ENCODE data around the gene CCL26. TPM values are rescaled to one million over a fixed set of nuclear protein-coding genes. Genes with fewer than 3 reads are reported as not detected.

CCL26 gene
- total and polyA plus RNA-seq, 2 of the 13 experiments (the other 11 are each of a cell fraction or from before 2014, with no cell fraction given): 0.16 TPM; not detected in 1

GRCh38 chr7:75738975-75739795, 32.8 kb downstream of the CCL26 start (continued):
- TF ChIP-seq YY1 (IDR thresholded peaks at IDR 0.05; ENCODE audit: insufficient read depth, insufficient replicate concordance, low read depth, low read length) (no peak), PBX3 (CRISPR knock-in tag; IDR thresholded peaks at IDR 0.05; ENCODE audit: borderline replicate concordance) (peak; percentile 52; the same call in 1 of the 2 replicates), MYC (CRISPR knock-in tag; IDR thresholded peaks at IDR 0.05; ENCODE audit: borderline replicate concordance) (peak; percentile 49; the same call in 1 of the 2 replicates), ZNF138 (CRISPR knock-in tag; IDR thresholded peaks at IDR 0.05; ENCODE audit: low read depth) (no peak), ZNF274 (CRISPR knock-in tag; IDR thresholded peaks at IDR 0.05) (no peak), TAF15 (IDR thresholded peaks at IDR 0.05; ENCODE audit: low read depth, low read length, poor library complexity, severe bottlenecking) (no peak), RARA (CRISPR knock-in tag; IDR thresholded peaks at IDR 0.05) (peak; percentile 35; the same call in 1 of the 2 replicates), HDAC1 (CRISPR knock-in tag; IDR thresholded peaks at IDR 0.05) (peak; percentile 67), MTF1 (CRISPR knock-in tag; IDR thresholded peaks at IDR 0.05) (no peak), YEATS4 (CRISPR knock-in tag; IDR thresholded peaks at IDR 0.05; ENCODE audit: borderline replicate concordance) (peak; percentile 14; the same call in 1 of the 2 replicates), TMF1 (CRISPR knock-in tag; IDR thresholded peaks at IDR 0.05; ENCODE audit: low read depth) (0 out of 2 replicates have a peak, but pooled peaks have one; percentile 50), ZNF616 (CRISPR knock-in tag; IDR thresholded peaks at IDR 0.05; ENCODE audit: low read depth) (no peak), HNRNPUL1 (IDR thresholded peaks at IDR 0.05; ENCODE audit: low read depth, low read length) (no peak), SP5 (CRISPR knock-in tag; IDR thresholded peaks at IDR 0.05; ENCODE audit: borderline replicate concordance, low read depth) (peak; percentile 74)
- TF ChIP-seq, protein P1, sequence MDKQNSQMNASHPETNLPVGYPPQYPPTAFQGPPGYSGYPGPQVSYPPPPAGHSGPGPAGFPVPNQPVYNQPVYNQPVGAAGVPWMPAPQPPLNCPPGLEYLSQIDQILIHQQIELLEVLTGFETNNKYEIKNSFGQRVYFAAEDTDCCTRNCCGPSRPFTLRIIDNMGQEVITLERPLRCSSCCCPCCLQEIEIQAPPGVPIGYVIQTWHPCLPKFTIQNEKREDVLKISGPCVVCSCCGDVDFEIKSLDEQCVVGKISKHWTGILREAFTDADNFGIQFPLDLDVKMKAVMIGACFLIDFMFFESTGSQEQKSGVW (CRISPR knock-in tag; IDR thresholded peaks at IDR 0.05; ENCODE audit: borderline replicate concordance): no peak
- TF ChIP-seq, protein P2, sequence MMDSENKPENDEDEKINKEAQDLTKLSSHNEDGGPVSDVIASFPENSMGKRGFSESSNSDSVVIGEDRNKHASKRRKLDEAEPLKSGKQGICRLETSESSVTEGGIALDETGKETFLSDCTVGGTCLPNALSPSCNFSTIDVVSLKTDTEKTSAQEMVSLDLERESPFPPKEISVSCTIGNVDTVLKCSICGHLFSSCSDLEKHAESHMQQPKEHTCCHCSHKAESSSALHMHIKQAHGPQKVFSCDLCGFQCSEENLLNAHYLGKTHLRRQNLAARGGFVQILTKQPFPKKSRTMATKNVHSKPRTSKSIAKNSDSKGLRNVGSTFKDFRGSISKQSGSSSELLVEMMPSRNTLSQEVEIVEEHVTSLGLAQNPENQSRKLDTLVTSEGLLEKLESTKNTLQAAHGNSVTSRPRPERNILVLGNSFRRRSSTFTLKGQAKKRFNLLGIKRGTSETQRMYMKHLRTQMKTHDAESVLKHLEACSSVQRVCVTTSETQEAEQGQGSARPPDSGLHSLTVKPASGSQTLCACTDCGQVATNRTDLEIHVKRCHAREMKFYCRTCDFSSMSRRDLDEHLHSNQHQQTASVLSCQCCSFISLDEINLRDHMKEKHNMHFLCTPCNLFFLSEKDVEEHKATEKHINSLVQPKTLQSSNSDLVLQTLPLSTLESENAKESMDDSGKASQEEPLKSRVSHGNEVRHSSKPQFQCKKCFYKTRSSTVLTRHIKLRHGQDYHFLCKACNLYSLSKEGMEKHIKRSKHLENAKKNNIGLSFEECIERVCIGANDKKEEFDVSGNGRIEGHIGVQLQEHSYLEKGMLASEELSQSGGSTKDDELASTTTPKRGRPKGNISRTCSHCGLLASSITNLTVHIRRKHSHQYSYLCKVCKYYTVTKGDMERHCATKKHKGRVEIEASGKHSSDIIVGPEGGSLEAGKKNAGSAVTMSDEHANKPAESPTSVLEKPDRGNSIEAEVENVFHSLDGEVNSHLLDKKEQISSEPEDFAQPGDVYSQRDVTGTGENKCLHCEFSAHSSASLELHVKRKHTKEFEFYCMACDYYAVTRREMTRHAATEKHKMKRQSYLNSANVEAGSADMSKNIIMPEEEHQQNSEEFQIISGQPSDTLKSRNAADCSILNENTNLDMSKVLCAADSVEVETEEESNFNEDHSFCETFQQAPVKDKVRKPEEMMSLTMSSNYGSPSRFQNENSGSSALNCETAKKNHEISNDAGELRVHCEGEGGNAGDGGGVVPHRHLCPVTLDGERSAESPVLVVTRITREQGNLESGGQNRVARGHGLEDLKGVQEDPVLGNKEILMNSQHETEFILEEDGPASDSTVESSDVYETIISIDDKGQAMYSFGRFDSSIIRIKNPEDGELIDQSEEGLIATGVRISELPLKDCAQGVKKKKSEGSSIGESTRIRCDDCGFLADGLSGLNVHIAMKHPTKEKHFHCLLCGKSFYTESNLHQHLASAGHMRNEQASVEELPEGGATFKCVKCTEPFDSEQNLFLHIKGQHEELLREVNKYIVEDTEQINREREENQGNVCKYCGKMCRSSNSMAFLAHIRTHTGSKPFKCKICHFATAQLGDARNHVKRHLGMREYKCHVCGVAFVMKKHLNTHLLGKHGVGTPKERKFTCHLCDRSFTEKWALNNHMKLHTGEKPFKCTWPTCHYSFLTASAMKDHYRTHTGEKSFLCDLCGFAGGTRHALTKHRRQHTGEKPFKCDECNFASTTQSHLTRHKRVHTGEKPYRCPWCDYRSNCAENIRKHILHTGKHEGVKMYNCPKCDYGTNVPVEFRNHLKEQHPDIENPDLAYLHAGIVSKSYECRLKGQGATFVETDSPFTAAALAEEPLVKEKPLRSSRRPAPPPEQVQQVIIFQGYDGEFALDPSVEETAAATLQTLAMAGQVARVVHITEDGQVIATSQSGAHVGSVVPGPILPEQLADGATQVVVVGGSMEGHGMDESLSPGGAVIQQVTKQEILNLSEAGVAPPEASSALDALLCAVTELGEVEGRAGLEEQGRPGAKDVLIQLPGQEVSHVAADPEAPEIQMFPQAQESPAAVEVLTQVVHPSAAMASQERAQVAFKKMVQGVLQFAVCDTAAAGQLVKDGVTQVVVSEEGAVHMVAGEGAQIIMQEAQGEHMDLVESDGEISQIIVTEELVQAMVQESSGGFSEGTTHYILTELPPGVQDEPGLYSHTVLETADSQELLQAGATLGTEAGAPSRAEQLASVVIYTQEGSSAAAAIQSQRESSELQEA (CRISPR knock-in tag; IDR thresholded peaks at IDR 0.05; ENCODE audit: not compliant biosample characterization): no peak
- TF ChIP-seq, protein P3, sequence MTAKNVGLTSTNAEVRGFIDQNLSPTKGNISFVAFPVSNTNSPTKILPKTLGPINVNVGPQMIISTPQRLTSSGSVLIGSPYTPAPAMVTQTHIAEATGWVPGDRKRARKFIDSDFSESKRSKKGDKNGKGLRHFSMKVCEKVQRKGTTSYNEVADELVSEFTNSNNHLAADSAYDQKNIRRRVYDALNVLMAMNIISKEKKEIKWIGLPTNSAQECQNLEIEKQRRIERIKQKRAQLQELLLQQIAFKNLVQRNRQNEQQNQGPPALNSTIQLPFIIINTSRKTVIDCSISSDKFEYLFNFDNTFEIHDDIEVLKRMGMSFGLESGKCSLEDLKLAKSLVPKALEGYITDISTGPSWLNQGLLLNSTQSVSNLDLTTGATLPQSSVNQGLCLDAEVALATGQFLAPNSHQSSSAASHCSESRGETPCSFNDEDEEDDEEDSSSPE (CRISPR knock-in tag; IDR thresholded peaks at IDR 0.05): peak; percentile 36

All from HepG2 (cell line).